ENCODE data around the gene PLP2. TPM values are rescaled to one million over a fixed set of nuclear protein-coding genes. Genes with fewer than 3 reads are reported as not detected.

PLP2 gene
- polyA plus RNA-seq, 3 donors: 280 to 374 (median 330) TPM

DNA sequence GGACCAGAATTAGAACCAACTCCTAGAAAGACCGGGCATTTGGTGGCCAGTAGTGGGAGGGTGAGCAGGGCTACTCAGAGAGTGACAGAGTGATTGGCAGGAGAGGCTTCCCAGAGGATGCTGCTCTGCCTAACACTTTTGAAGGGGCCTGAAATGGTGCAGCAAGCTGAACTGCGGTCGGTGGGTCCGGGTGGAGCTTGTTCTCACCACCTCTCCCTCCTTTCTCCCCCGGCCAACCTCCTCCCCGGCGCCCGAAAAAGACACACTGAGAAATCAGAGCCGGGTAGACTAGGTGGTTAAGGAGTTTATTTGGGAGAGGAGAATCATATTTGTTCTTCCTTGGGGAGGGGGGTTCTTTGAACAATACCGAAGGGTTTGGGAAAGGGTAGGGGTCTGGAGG lies 15.8 kb downstream of the PLP2 start:
- Histone ChIP-seq H4K20me1 (ENCODE audit: insufficient read depth, low read length) (peaks cover 8% of the 10 kb centered on the region), H3K36me3 (replicated peaks in 1 of 2; ENCODE audit: control insufficient read depth in 1 of 2, insufficient read depth in 2 of 2, low read length in 2 of 2) (peaks cover 3 to 12% of the 10 kb centered on the region in 2 donors), H3K4me2 (replicated peaks; ENCODE audit: extremely low read depth, low read length, poor library complexity, severe bottlenecking) (no peak overlapping the region), H3K27me3 (ENCODE audit: control insufficient read depth in 2 of 2, insufficient read depth in 2 of 2, low read length in 2 of 2) (no peaks in the 10 kb centered on the region), H2AFZ (ENCODE audit: insufficient read depth, low read depth, low read length, poor library complexity, severe bottlenecking) (no peak overlapping the region), H3K9ac (ENCODE audit: insufficient read depth, low read length, poor library complexity, severe bottlenecking) (no peak overlapping the region), H3K9me3 (replicated peaks in 1 of 2; ENCODE audit: control insufficient read depth in 1 of 2, insufficient read depth in 1 of 2, low read length in 2 of 2) (no peaks in the 10 kb centered on the region), H3K79me2 (ENCODE audit: insufficient read depth, low read length) (peaks cover 13% of the 10 kb centered on the region), H3K4me1 (ENCODE audit: control insufficient read depth in 1 of 2, insufficient read depth in 2 of 2, low read length in 2 of 2) (peaks cover 25 to 60% of the 10 kb centered on the region in 2 donors), H3K27ac (ENCODE audit: low read depth in 1 of 2, low read length in 2 of 2) (no peak overlapping the region), H3K4me3 (replicated peaks in 1 of 3; ENCODE audit: low read depth in 2 of 3, low read length in 3 of 3) (no peak overlapping the region)
- Mint-ChIP-seq H3K27me3 (ENCODE audit: low read depth in 3 of 3) (peaks cover 0 to 10% (median 0%) of the 10 kb centered on the region in 3 donors), H3K9me3 (peaks cover 0 to 19% (median 6%) of the 10 kb centered on the region in 7 donors), H3K4me3 (peak overlapping the region in 1 of 2 donors; percentile 31), H3K27ac (peak overlapping the region in 1 of 7 donors; percentile 54), H3K36me3 (peaks cover 7 to 13% of the 10 kb centered on the region in 2 donors), H3K4me1 (peaks cover 52% of the 10 kb centered on the region)
- TF ChIP-seq, protein P1, sequence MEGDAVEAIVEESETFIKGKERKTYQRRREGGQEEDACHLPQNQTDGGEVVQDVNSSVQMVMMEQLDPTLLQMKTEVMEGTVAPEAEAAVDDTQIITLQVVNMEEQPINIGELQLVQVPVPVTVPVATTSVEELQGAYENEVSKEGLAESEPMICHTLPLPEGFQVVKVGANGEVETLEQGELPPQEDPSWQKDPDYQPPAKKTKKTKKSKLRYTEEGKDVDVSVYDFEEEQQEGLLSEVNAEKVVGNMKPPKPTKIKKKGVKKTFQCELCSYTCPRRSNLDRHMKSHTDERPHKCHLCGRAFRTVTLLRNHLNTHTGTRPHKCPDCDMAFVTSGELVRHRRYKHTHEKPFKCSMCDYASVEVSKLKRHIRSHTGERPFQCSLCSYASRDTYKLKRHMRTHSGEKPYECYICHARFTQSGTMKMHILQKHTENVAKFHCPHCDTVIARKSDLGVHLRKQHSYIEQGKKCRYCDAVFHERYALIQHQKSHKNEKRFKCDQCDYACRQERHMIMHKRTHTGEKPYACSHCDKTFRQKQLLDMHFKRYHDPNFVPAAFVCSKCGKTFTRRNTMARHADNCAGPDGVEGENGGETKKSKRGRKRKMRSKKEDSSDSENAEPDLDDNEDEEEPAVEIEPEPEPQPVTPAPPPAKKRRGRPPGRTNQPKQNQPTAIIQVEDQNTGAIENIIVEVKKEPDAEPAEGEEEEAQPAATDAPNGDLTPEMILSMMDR (IDR thresholded peaks at IDR 0.05): no peak
- no peak for DNase-seq
- WGBS (ENCODE audit: insufficient coverage): 100% methylated on average over 1 of the region's 10 CpGs
- intact Hi-C loops (cut with micrococcal nuclease): no loop called here

DNA sequence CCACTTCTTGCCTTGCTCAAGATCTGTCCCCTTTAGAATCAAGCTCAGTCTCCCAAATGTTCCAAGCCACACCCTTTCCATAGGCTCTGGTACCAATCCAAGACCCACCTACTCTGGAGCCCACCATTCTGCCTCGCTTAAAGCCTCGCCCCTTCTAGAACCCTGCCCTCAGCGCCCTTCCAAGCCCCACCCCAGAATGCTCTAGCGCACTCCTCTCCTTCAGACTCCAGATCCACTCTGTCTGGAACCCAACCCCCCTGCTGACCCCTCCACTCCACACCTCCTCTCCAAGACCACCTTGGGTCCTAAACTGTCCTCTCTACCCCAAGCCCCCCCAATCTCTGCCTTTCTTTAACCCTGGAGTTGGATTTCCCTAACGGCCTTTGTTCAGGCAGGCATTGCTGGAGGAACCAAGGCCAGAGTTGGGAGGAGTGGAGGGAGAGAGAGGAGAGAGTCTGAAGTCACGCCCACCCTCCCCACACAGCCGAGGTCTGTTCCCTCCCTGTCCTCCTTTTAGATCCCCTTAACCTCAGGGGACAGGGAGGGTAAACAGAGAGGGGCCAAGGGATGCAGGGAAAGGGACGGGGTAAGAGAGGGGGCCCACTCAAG lies 16.9 kb downstream of the PLP2 start:
- peaks cover 52% of the 10 kb centered on the region for H3K4me1 Mint-ChIP-seq

More for the DNA sequence above, 16.9 kb downstream of the PLP2 start:
- H3K27ac ChIP-seq (ENCODE audit: low read depth in 1 of 2, low read length in 2 of 2): peak overlapping the region in 1 of 2 donors; percentile 26
- peaks cover 0 to 3% of the 10 kb centered on the region in 2 donors for H3K36me3 ChIP-seq (replicated peaks in 1 of 2; ENCODE audit: control insufficient read depth in 1 of 2, insufficient read depth in 2 of 2, low read length in 2 of 2)
- Mint-ChIP-seq H3K9me3 (peaks cover 0 to 19% (median 6%) of the 10 kb centered on the region in 7 donors), H3K36me3 (peaks cover 2 to 3% of the 10 kb centered on the region in 2 donors), H3K27me3 (ENCODE audit: low read depth in 3 of 3) (peaks cover 0 to 10% (median 0%) of the 10 kb centered on the region in 3 donors), H3K27ac (peak overlapping the region in 4 of 7 donors; percentile 24 to 70 (median 44)), H3K4me3 (no peak overlapping the region)
- intact Hi-C loops (cut with micrococcal nuclease): no loop called here
- H4K20me1 ChIP-seq (ENCODE audit: insufficient read depth, low read length): peaks cover 7% of the 10 kb centered on the region
- H3K27me3 ChIP-seq (ENCODE audit: control insufficient read depth in 2 of 2, insufficient read depth in 2 of 2, low read length in 2 of 2): no peaks in the 10 kb centered on the region
- WGBS (ENCODE audit: insufficient coverage): 100% methylated on average over 4 of the region's 8 CpGs
- peaks cover 25 to 60% of the 10 kb centered on the region in 2 donors for H3K4me1 ChIP-seq (ENCODE audit: control insufficient read depth in 1 of 2, insufficient read depth in 2 of 2, low read length in 2 of 2)
- TF ChIP-seq, protein P1 (IDR thresholded peaks at IDR 0.05): no peak
- H3K9ac ChIP-seq (ENCODE audit: insufficient read depth, low read length, poor library complexity, severe bottlenecking): no peak overlapping the region
- no peak for DNase-seq
- no peak overlapping the region for H3K4me2 ChIP-seq (replicated peaks; ENCODE audit: extremely low read depth, low read length, poor library complexity, severe bottlenecking)
- no peak overlapping the region for H2AFZ ChIP-seq (ENCODE audit: insufficient read depth, low read depth, low read length, poor library complexity, severe bottlenecking)
- peaks cover 13% of the 10 kb centered on the region for H3K79me2 ChIP-seq (ENCODE audit: insufficient read depth, low read length)
- no peaks in the 10 kb centered on the region for H3K9me3 ChIP-seq (replicated peaks in 1 of 2; ENCODE audit: control insufficient read depth in 1 of 2, insufficient read depth in 1 of 2, low read length in 2 of 2)
- H3K4me3 ChIP-seq (replicated peaks in 1 of 3; ENCODE audit: low read depth in 2 of 3, low read length in 3 of 3): no peak overlapping the region

Measured in CD14-positive monocyte (primary cell).